Measurements from ENCODE around the gene MYOM1.
"Not testable (repeated sequence)": the region's sequence is repeated elsewhere in the genome, so short reads cannot be mapped to it uniquely, and the experiment has no call there.

MYOM1 gene

GRCh38 chr18:3088449-3088848 lies 131.3 kb downstream of the MYOM1 start:
- no peak for DNase-seq (ENCODE audit: low read depth, low spot score)

DNA sequence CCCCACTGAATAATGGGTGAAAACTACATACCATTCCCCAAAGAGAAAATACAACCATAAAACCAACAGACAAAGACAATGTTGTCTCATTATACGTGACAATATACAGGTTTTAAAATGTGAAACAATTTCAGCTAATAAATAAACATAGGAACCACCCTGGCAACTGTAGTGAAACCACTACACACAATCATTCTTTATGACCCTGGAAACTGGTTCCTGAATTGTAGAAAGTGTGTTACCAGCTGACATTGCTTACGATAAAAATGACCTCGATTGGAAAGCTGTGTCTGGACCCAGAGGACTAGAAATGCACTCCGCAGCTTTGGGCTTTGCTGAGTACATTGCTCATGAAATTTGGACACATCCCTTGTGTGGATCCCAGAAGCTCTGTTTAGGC lies 132.9 kb downstream of the MYOM1 start:
- no peak for DNase-seq (ENCODE audit: low read depth, low spot score)

- no peak for DNase-seq (ENCODE audit: low read depth, low spot score)
These were observed 134.2 kb downstream of the MYOM1 start for GRCh38 chr18:3085612-3086011.

GRCh38 chr18:3084206-3084605 lies 135.6 kb downstream of the MYOM1 start:
- no peak for DNase-seq (ENCODE audit: low read depth, low spot score)

DNA sequence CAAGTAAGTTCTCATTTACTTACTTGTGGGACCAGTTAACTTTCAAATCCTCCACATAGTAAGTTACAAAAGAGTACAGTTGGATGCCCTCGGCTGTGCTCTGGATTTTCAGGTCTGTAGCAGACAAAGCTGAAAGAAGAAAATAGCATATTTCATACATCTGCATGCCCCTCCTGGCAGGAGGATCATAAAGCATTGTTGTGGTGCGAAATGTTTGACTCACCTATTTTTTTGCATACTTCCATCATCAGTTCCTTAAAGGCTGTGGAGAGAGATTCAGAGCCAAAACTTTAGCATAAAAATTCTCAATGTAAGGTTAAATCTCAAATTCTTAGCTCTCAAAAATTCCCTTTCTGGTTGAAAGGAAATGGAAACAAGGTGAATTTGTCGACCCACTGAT lies 136.0 kb downstream of the MYOM1 start:
- no peak for DNase-seq (ENCODE audit: low read depth, low spot score)

- DNase-seq (ENCODE audit: low read depth, low spot score) = no peak
These were observed 138.2 kb downstream of the MYOM1 start for GRCh38 chr18:3081584-3081991.

DNA sequence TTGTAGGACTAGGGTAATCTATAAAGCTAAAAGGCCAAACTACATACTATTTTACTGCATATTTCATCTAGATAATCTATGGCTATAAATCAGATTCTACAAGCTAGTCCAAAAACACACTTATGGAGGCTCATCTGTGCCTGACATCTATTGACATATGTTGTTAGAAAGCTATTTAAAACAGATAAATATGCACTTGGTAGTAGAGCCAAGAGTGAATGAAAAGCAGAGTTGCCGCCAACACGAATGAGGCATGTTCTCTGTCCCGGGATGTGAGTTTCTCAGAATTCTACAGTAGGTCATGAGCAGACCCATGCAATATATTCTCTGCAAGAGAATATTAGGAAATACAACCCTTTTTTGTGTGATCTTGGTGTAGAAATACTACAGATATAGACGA lies 140.1 kb downstream of the MYOM1 start:
- no peak for DNase-seq (ENCODE audit: low read depth, low spot score)

GRCh38 chr18:3075491-3075890 lies 144.3 kb downstream of the MYOM1 start:
- DNase-seq (ENCODE audit: low read depth, low spot score) = peak; percentile 27

- DNase-seq (ENCODE audit: low read depth, low spot score) = no peak
These were observed 145.7 kb downstream of the MYOM1 start for GRCh38 chr18:3074087-3074486.

GRCh38 chr18:3073353-3073752 lies 146.4 kb downstream of the MYOM1 start:
- not testable (repeated sequence) for DNase-seq (ENCODE audit: low read depth, low spot score)

- DNase-seq (ENCODE audit: low read depth, low spot score) = no peak
These were observed 148.1 kb downstream of the MYOM1 start for GRCh38 chr18:3071676-3072075.

GRCh38 chr18:3069671-3070433 lies 149.9 kb downstream of the MYOM1 start:
- peak; percentile 41 for DNase-seq (ENCODE audit: low read depth, low spot score)

- no peak for DNase-seq (ENCODE audit: low read depth, low spot score)
These were observed 152.0 kb downstream of the MYOM1 start for GRCh38 chr18:3067722-3068121.

DNA sequence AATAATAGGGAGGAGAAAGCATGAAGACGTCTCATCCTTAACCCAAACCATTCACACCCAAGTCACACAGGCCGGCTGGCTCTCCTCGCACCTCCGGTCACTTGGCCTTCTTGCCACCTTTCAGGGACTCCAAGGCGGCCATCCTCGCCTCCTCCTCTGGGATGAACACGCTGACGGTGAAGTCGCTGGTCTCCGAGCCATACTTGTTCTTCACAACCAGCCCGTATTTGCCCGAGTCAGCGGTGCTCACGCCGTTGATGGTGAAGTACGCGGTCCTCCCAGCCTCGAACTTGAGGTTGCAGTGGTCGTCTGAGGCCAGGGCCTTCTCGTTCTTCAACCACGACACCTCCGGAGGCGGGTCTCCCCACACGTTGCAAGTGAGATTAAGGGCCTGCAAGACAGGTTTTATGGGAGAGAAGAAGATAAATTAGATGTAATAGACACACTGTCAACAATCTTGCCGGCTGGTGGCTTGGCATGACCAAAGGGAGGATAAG lies 152.6 kb downstream of the MYOM1 start:
- DNase-seq (ENCODE audit: low read depth, low spot score) = no peak

GRCh38 chr18:3066341-3067110 lies 153.2 kb downstream of the MYOM1 start:
- no peak for DNase-seq (ENCODE audit: low read depth, low spot score)

- not testable (repeated sequence) for DNase-seq (ENCODE audit: low read depth, low spot score)
These were observed 156.0 kb downstream of the MYOM1 start for GRCh38 chr18:3063766-3064165.

DNA sequence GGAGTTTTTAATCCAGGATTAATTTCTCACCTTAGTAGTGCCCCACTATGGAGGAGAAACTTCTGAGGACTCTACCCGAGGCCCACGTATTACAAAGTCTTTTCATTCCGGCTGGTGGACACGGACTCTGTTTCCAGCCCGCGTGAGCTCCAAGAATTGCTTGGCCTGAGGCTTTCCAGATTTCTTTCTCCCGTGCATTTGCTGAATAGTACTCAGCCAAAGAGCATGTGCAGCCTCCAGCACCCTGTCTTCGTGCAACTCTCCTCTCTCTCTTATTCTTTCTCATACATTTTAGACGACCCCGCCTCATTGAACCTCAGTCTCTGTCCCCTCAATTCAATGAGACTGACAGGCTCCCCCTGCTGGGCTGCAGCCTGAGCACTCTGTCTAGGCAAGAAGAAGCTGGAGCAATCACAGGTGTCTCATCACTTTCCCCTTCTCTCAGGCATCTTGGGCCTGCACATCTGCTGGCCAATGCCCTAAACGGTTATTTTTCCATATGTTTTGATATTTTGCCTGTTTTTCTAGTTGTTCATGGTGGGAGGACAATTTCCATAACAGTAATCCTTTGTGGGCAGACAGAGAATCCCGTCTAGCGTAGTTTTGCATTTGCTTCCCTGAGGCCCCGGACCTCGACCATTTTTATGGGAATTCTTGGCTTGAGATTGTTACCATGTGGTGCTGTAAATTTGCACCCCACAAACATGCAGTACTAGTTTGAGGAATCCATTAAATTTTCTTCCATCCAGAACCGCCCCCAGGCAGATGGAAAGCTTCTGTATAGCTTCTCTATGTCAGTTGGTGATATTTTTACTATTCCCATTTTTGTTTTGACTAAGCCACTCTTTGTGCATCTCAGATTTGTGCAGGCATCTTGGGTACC lies 156.7 kb downstream of the MYOM1 start:
- peak; percentile 39 for DNase-seq (ENCODE audit: low read depth, low spot score)

DNA sequence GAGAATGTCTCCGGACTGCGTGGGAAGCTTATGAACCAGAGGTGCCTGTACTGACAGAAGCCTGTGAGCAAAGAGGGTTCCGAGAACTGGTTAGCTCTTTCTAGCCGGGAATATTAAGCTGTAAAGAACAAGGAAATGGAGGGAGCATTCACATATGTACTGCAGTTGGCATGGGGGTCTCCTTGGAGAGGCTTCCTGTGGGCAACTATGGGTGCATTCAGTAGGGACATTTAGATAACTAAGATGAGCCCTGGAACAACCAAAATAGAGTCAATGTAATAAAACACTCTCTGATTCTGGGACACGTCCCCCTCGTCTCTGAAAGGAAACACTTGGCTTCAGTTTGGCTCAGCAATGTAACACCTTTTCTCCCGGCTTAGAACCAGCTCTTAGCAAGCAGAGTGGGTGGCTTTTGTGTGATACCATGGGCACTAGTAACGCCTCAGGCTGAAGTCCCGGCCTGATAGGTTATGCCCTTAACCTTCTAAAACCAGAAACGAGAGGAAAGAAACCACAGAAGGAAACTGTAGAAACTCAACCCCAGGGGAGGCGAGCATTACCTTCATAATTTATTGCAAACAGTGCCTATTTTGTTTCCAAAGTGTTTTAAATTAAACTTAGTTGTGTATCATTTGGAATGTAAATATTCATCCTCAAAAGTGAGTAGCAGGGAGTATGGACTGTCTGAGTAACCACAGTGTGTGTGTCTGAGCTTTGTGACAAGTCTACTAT lies 158.0 kb downstream of the MYOM1 start:
- DNase-seq (ENCODE audit: low read depth, low spot score) = no peak

DNA sequence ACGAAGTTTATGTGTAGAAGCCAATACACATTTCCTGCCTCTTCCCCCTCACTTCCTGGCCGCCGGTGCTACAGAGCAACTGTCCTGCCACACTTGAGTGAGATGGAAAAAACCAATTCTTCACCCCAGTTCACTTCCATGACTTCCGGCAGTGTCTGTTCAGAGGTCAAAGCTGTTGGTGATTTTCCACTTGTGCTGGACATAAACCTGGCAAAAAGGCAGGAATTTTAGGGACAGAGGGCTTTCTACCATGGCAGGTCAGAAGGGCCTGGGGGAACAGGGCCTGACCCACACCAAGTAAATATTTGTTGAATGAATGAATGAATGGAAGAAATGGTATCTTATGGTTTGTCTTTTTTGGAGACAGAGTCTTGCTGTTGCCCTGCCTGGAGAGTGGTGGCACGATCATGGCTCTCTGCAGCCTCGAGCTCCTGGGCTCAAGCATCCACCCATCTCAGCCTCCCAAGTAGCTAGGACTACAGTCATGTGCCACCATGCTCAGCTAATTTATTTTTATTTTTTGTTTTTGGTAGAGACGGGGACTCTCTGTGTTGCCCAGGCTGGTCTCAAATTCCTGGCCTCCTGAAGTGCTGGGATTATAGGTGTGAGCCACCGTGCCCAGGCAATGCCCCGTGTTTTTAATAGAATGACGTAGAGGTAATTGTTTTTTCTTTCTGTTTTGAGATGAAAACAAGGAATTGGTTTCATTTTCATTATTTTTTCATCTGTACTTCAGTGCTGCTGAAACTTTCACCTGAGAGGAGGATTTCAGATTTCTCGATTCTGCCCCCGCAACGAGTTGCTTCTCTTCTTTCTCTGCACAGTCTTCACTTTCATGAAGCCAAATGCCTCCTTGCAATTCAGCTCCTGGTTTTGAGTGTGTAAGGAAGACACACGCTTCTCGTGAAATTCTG lies 158.8 kb downstream of the MYOM1 start:
- no peak for DNase-seq (ENCODE audit: low read depth, low spot score)

DNA sequence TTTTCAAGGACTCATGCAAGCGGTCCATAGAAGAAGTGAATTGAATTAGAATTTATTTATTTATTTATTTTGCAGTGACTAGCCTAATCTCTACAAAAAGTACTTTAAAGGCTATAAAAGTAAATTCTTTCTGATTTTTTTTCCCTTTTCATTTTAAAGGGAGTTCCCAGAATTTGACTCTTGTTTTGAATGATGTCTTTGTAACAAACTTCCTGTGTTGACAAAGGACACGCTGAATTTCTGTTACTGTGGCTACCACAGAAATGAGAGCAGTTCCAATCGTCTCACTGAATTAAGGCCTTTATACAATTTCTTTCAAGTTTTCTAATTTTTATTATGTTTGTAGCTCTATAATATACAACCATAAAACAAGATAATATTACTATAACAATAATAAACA lies 160.5 kb downstream of the MYOM1 start:
- no peak for DNase-seq (ENCODE audit: low read depth, low spot score)

Measured in astrocyte of the hippocampus (primary cell).